ENCODE measurements around the gene SLAIN1. TPM values are rescaled to one million over a fixed set of nuclear protein-coding genes. Genes with fewer than 3 reads are reported as not detected.
A peak's percentile ranks its signal among the peaks of the same experiment; 100 is the strongest.

The SLAIN1 gene
- polyA plus RNA-seq, 3 donors = 0.43 to 1.4 (median 0.75) TPM

DNA sequence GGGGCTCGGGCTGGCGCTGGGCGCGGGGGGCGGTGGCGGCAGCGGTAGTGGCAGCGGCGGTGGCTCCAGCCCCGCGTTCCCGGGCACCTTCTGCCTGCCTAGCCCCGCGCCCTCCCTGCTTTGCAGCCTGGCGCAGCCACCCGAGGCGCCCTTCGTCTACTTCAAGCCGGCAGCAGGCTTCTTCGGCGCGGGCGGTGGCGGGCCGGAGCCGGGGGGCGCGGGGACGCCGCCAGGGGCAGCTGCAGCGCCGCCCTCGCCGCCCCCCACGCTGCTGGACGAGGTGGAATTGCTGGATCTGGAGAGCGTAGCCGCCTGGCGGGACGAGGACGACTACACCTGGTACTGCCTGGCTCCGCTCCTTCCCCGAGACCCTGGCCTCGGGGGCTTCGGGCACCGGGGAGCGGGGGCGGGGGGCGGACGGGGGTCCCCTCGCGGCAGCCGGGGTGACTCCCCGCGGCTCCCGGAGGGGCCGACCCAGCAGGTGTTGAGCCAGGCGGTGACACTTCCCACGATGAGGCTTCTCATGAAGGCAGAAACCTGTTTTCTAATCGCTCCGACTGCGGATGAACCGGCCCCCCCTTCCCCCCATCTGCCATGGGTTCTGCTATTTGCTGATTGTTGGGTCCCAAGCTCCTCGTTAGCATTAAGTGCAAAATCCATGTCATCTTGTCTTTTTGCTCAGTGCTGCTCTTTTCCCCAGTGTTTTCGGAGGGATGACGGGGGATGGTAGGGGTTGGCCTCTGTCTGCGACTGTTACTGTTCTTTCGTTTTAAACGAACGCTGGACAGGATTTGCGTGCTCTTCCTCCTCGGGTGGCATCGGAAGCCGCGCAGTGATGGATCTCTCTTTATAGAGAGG, 943 bp downstream of the SLAIN1 start:
- Mint-ChIP-seq H3K4me3 (peak overlapping the region; percentile 100), H3K36me3 (peaks cover 0 to 3% of the 10 kb centered on the region in 2 donors), H3K27ac (peak overlapping the region in 4 of 7 donors; percentile 43 to 87 (median 66)), H3K27me3 (ENCODE audit: low read depth in 3 of 3) (peaks cover 24 to 35% (median 24%) of the 10 kb centered on the region in 3 donors), H3K4me1 (peaks cover 28% of the 10 kb centered on the region), H3K9me3 (peaks cover 0 to 5% (median 1%) of the 10 kb centered on the region in 7 donors)
- TF ChIP-seq, protein P1, sequence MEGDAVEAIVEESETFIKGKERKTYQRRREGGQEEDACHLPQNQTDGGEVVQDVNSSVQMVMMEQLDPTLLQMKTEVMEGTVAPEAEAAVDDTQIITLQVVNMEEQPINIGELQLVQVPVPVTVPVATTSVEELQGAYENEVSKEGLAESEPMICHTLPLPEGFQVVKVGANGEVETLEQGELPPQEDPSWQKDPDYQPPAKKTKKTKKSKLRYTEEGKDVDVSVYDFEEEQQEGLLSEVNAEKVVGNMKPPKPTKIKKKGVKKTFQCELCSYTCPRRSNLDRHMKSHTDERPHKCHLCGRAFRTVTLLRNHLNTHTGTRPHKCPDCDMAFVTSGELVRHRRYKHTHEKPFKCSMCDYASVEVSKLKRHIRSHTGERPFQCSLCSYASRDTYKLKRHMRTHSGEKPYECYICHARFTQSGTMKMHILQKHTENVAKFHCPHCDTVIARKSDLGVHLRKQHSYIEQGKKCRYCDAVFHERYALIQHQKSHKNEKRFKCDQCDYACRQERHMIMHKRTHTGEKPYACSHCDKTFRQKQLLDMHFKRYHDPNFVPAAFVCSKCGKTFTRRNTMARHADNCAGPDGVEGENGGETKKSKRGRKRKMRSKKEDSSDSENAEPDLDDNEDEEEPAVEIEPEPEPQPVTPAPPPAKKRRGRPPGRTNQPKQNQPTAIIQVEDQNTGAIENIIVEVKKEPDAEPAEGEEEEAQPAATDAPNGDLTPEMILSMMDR (IDR thresholded peaks at IDR 0.05) = no peak
- intact Hi-C loops (cut with micrococcal nuclease) = no loop called here
- peak overlapping the region; percentile 76 to 83 (median 78) for H3K4me3 ChIP-seq (replicated peaks in 1 of 3; ENCODE audit: low read depth in 2 of 3, low read length in 3 of 3)
- no peaks in the 10 kb centered on the region for H3K36me3 ChIP-seq (replicated peaks in 1 of 2; ENCODE audit: control insufficient read depth in 1 of 2, insufficient read depth in 2 of 2, low read length in 2 of 2)
- peak overlapping the region; percentile 69 for H3K9ac ChIP-seq (ENCODE audit: insufficient read depth, low read length, poor library complexity, severe bottlenecking)
- H3K4me1 ChIP-seq (ENCODE audit: control insufficient read depth in 1 of 2, insufficient read depth in 2 of 2, low read length in 2 of 2) = peaks cover 11 to 13% of the 10 kb centered on the region in 2 donors
- no peaks in the 10 kb centered on the region for H4K20me1 ChIP-seq (ENCODE audit: insufficient read depth, low read length)
- no peaks in the 10 kb centered on the region for H3K9me3 ChIP-seq (replicated peaks in 1 of 2; ENCODE audit: control insufficient read depth in 1 of 2, insufficient read depth in 1 of 2, low read length in 2 of 2)
- peak in 2 of 3 donors; percentile 23 to 36 for DNase-seq
- WGBS (ENCODE audit: insufficient coverage) = under 1% methylated on average over 72 of the region's 75 CpGs
- peaks cover 26 to 28% of the 10 kb centered on the region in 2 donors for H3K27me3 ChIP-seq (ENCODE audit: control insufficient read depth in 2 of 2, insufficient read depth in 2 of 2, low read length in 2 of 2)
- peak overlapping the region; percentile 94 for H3K4me2 ChIP-seq (replicated peaks; ENCODE audit: extremely low read depth, low read length, poor library complexity, severe bottlenecking)
- H3K27ac ChIP-seq (ENCODE audit: low read depth in 1 of 2, low read length in 2 of 2) = no peak overlapping the region
- peaks cover 10% of the 10 kb centered on the region for H3K79me2 ChIP-seq (ENCODE audit: insufficient read depth, low read length)
- H2AFZ ChIP-seq (ENCODE audit: insufficient read depth, low read depth, low read length, poor library complexity, severe bottlenecking) = peak overlapping the region; percentile 74

DNA sequence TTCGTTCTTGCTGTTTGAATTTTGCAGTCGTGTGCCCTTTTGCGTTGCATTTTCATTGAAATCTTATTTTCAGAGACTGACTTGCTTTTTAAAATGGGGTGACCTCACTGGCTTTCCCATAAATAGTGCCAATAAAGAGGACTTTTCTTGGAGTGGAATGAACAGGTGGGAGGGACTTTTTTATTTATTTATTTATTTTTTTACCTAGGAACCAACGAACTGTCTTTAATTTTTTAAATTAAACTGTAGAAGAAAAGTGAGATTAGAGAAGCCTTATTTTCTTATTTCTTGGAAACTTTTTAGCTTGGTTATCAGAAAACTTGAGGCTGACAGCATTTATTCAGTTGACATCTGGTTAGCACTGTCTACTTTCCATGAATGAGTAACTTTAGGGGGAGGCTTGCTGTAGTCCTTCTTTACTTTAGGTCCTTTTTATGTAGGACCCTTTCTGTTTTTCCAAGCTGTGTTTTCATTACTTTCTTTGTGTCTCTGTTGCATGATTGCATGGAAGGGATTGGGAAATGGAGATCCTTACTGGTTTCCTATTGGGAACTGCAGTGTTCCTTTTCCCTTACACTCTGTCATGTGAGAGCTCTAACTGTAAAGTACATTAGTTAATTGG, 1.7 kb downstream of the SLAIN1 start:
- H3K27me3 Mint-ChIP-seq (ENCODE audit: low read depth in 3 of 3) = peaks cover 22 to 33% (median 23%) of the 10 kb centered on the region in 3 donors
- H3K4me3 Mint-ChIP-seq = peak overlapping the region; percentile 100
- no peaks in the 10 kb centered on the region for H4K20me1 ChIP-seq (ENCODE audit: insufficient read depth, low read length)
- no peak for DNase-seq
- peaks cover 28% of the 10 kb centered on the region for H3K4me1 Mint-ChIP-seq
- intact Hi-C loops (cut with micrococcal nuclease) = no loop called here
- WGBS (ENCODE audit: insufficient coverage) = 0% methylated on average over 3 of the region's 4 CpGs
- H3K79me2 ChIP-seq (ENCODE audit: insufficient read depth, low read length) = peaks cover 10% of the 10 kb centered on the region
- H3K9me3 ChIP-seq (replicated peaks in 1 of 2; ENCODE audit: control insufficient read depth in 1 of 2, insufficient read depth in 1 of 2, low read length in 2 of 2) = no peaks in the 10 kb centered on the region
- peak overlapping the region in 1 of 7 donors; percentile 87 for H3K27ac Mint-ChIP-seq
- TF ChIP-seq, protein P1 (IDR thresholded peaks at IDR 0.05) = no peak
- H3K4me1 ChIP-seq (ENCODE audit: control insufficient read depth in 1 of 2, insufficient read depth in 2 of 2, low read length in 2 of 2) = peaks cover 11 to 13% of the 10 kb centered on the region in 2 donors
- peak overlapping the region; percentile 94 for H3K4me2 ChIP-seq (replicated peaks; ENCODE audit: extremely low read depth, low read length, poor library complexity, severe bottlenecking)
- H3K36me3 ChIP-seq (replicated peaks in 1 of 2; ENCODE audit: control insufficient read depth in 1 of 2, insufficient read depth in 2 of 2, low read length in 2 of 2) = no peaks in the 10 kb centered on the region
- H3K27ac ChIP-seq (ENCODE audit: low read depth in 1 of 2, low read length in 2 of 2) = no peak overlapping the region
- peaks cover 26 to 28% of the 10 kb centered on the region in 2 donors for H3K27me3 ChIP-seq (ENCODE audit: control insufficient read depth in 2 of 2, insufficient read depth in 2 of 2, low read length in 2 of 2)
- peak overlapping the region; percentile 69 for H3K9ac ChIP-seq (ENCODE audit: insufficient read depth, low read length, poor library complexity, severe bottlenecking)
- H2AFZ ChIP-seq (ENCODE audit: insufficient read depth, low read depth, low read length, poor library complexity, severe bottlenecking) = peak overlapping the region; percentile 74
- peaks cover 0 to 3% of the 10 kb centered on the region in 2 donors for H3K36me3 Mint-ChIP-seq
- peak overlapping the region; percentile 76 to 83 (median 78) for H3K4me3 ChIP-seq (replicated peaks in 1 of 3; ENCODE audit: low read depth in 2 of 3, low read length in 3 of 3)
- peaks cover 0 to 3% (median 0%) of the 10 kb centered on the region in 7 donors for H3K9me3 Mint-ChIP-seq

All from CD14-positive monocyte (primary cell).